SJCRH30 (cell line): ENCODE data around the gene PLXND1. TPM values are rescaled to one million over a fixed set of nuclear protein-coding genes. Genes with fewer than 3 reads are reported as not detected.
A peak's percentile ranks its signal among the peaks of the same experiment; 100 is the strongest.
"Not testable (repeated sequence)": the region's sequence is repeated elsewhere in the genome, so short reads cannot be mapped to it uniquely, and the experiment has no call there.

ENCODE experiments used
- DNase-seq, 2 experiments: peaks; one replicate each; pipeline ENCODE4 v3.0.0-alpha.2; 2015 to 2020
- H3K27ac ChIP-seq: fragments of 250-450 bp; sonication (Bioruptor Pico); 2 replicates; pipeline ENCODE4 v1.5.1; 2020; ENCODE audit warnings: mild to moderate bottlenecking, moderate library complexity
- H3K27me3 ChIP-seq: fragments of 250-450 bp; sonication (Bioruptor Pico); 2 replicates; pipeline ENCODE4 v1.5.1; 2020; ENCODE audit warnings: mild to moderate bottlenecking, moderate library complexity
- H3K36me3 ChIP-seq: fragments of 250-450 bp; sonication (Bioruptor Pico); 2 replicates; pipeline ENCODE4 v1.5.1; 2020; ENCODE audit warnings: mild to moderate bottlenecking, moderate library complexity
- H3K4me1 ChIP-seq: fragments of 250-450 bp; sonication (Bioruptor Pico); 2 replicates; pipeline ENCODE4 v1.5.1; 2020; ENCODE audit warnings: mild to moderate bottlenecking, moderate library complexity
- H3K4me3 ChIP-seq: fragments of 250-450 bp; sonication (Bioruptor Pico); 2 replicates; pipeline ENCODE4 v1.5.1; 2020; ENCODE audit warnings: mild to moderate bottlenecking, moderate library complexity
- H3K9me3 ChIP-seq: fragments of 250-450 bp; sonication (Bioruptor Pico); replicated peaks from 2 replicates; pipeline ENCODE4 v1.5.1; 2020; ENCODE audit warnings: mild to moderate bottlenecking, moderate library complexity
- total RNA-seq: library from RNA; depleted of rRNA; stranded (reverse); fragments of >200 nt; shearing (Covaris generic); gene quantifications from 2 replicates; pipeline ENCODE4 v1.2.3, GENCODE V29; 2014

Gene PLXND1
- total RNA-seq, 1 experiment from 2014 or later, result 95.8 TPM

- Histone ChIP-seq H3K27ac (no peak overlapping the region; the same call in 1 of the 2 replicates), H3K36me3 (peaks cover 19% of the 10 kb centered on the region)
Measured at GRCh38 chr3:129555616-129556357, 50.7 kb downstream of the PLXND1 start.

GRCh38 chr3:129555153-129555550 is 51.3 kb downstream of the PLXND1 start:
- Histone ChIP-seq H3K27ac (peak overlapping the region; percentile 72), H3K4me1 (peaks cover 72% of the 10 kb centered on the region), H3K36me3 (peaks cover 19% of the 10 kb centered on the region), H3K27me3 (no peaks in the 10 kb centered on the region), H3K4me3 (no peak overlapping the region), H3K9me3 (no peaks in the 10 kb centered on the region)
- DNase-seq, result no peak

More at GRCh38 chr3:129555616-129556357, 50.7 kb downstream of the PLXND1 start:
- H3K4me1 ChIP-seq, result peaks cover 72% of the 10 kb centered on the region
- no peaks in the 10 kb centered on the region for H3K27me3 ChIP-seq
- H3K9me3 ChIP-seq, result no peaks in the 10 kb centered on the region
- H3K4me3 ChIP-seq, result no peak overlapping the region
- DNase-seq, result no peak

GRCh38 chr3:129554356-129555152 is 51.9 kb downstream of the PLXND1 start:
- Histone ChIP-seq H3K27me3 (no peaks in the 10 kb centered on the region), H3K4me1 (peaks cover 66% of the 10 kb centered on the region), H3K9me3 (no peaks in the 10 kb centered on the region), H3K4me3 (no peak overlapping the region), H3K36me3 (peaks cover 17% of the 10 kb centered on the region), H3K27ac (peak overlapping the region; percentile 72)
- peak; percentile 89 to 91 for DNase-seq

- DNase-seq, result no peak
- Histone ChIP-seq H3K27me3 (no peaks in the 10 kb centered on the region), H3K36me3 (peaks cover 15% of the 10 kb centered on the region), H3K27ac (no peak overlapping the region; the same call in 1 of the 2 replicates), H3K4me3 (no peak overlapping the region), H3K4me1 (peaks cover 58% of the 10 kb centered on the region), H3K9me3 (no peaks in the 10 kb centered on the region)
Measured at GRCh38 chr3:129553719-129554118, 52.8 kb downstream of the PLXND1 start.

- H3K4me3 ChIP-seq, result no peak overlapping the region
- no peak overlapping the region for H3K27ac ChIP-seq
- DNase-seq, result no peak
- peaks cover 11% of the 10 kb centered on the region for H3K36me3 ChIP-seq
- peaks cover 52% of the 10 kb centered on the region for H3K4me1 ChIP-seq
- no peaks in the 10 kb centered on the region for H3K27me3 ChIP-seq
- H3K9me3 ChIP-seq, result no peaks in the 10 kb centered on the region
Measured at GRCh38 chr3:129553171-129553570, 53.3 kb downstream of the PLXND1 start.

GRCh38 chr3:129552287-129553050 is 54.0 kb downstream of the PLXND1 start:
- peaks cover 5% of the 10 kb centered on the region for H3K36me3 ChIP-seq
- no peak overlapping the region for H3K4me3 ChIP-seq
- peaks cover 45% of the 10 kb centered on the region for H3K4me1 ChIP-seq
- H3K9me3 ChIP-seq, result no peaks in the 10 kb centered on the region
- H3K27me3 ChIP-seq, result no peaks in the 10 kb centered on the region
- DNase-seq, result no peak
- no peak overlapping the region for H3K27ac ChIP-seq

- no peak overlapping the region for H3K27ac ChIP-seq
- DNase-seq, result no peak
- H3K36me3 ChIP-seq, result no peaks in the 10 kb centered on the region
- H3K27me3 ChIP-seq, result peaks cover 5% of the 10 kb centered on the region; the same call in 1 of the 2 replicates
- H3K9me3 ChIP-seq, result no peaks in the 10 kb centered on the region
- peaks cover 20% of the 10 kb centered on the region for H3K4me1 ChIP-seq
- H3K4me3 ChIP-seq, result no peak overlapping the region
Measured at GRCh38 chr3:129549805-129550204, 56.7 kb downstream of the PLXND1 start.

GRCh38 chr3:129549006-129549800 is 57.3 kb downstream of the PLXND1 start:
- Histone ChIP-seq H3K27me3 (peaks cover 5% of the 10 kb centered on the region; the same call in 1 of the 2 replicates), H3K4me3 (no peak overlapping the region), H3K36me3 (no peaks in the 10 kb centered on the region), H3K4me1 (peaks cover 16% of the 10 kb centered on the region), H3K9me3 (no peaks in the 10 kb centered on the region), H3K27ac (no peak overlapping the region)
- DNase-seq, result no peak

GRCh38 chr3:129548104-129548965 is 58.1 kb downstream of the PLXND1 start:
- Histone ChIP-seq H3K27me3 (peaks cover 5% of the 10 kb centered on the region; the same call in 1 of the 2 replicates), H3K4me3 (no peak overlapping the region), H3K9me3 (no peaks in the 10 kb centered on the region), H3K36me3 (no peaks in the 10 kb centered on the region), H3K4me1 (peaks cover 8% of the 10 kb centered on the region; the same call in 1 of the 2 replicates), H3K27ac (no peak overlapping the region)
- DNase-seq, result no peak

- Histone ChIP-seq H3K4me3 (no peak overlapping the region), H3K36me3 (no peaks in the 10 kb centered on the region), H3K4me1 (no peaks in the 10 kb centered on the region; the same call in 1 of the 2 replicates), H3K27ac (no peak overlapping the region), H3K27me3 (peaks cover 5% of the 10 kb centered on the region; the same call in 1 of the 2 replicates), H3K9me3 (no peaks in the 10 kb centered on the region)
- no peak for DNase-seq
Measured at GRCh38 chr3:129547241-129547640, 59.2 kb downstream of the PLXND1 start.

- not testable (repeated sequence) for H3K27ac ChIP-seq, H3K9me3 ChIP-seq, H3K4me1 ChIP-seq, DNase-seq, H3K4me3 ChIP-seq, H3K27me3 ChIP-seq, H3K36me3 ChIP-seq
Measured at GRCh38 chr3:129545951-129546350, 60.5 kb downstream of the PLXND1 start.

GRCh38 chr3:129543999-129544398 is 62.5 kb downstream of the PLXND1 start:
- Histone ChIP-seq H3K4me1 (peaks cover 2% of the 10 kb centered on the region; the same call in 1 of the 2 replicates), H3K9me3 (no peaks in the 10 kb centered on the region), H3K36me3 (no peaks in the 10 kb centered on the region), H3K27ac (no peak overlapping the region), H3K27me3 (peaks cover 5% of the 10 kb centered on the region; the same call in 1 of the 2 replicates), H3K4me3 (no peak overlapping the region)
- no peak for DNase-seq

GRCh38 chr3:129543156-129543790 is 63.2 kb downstream of the PLXND1 start, which contains the start of gene H1-8:
TSS of gene H1-8 (plus strand) at chr3:129543175. CDS start at chr3:129543219, 44 bp downstream.
- no peak within 1 kb of the TSS for H3K27ac ChIP-seq
- H3K27me3 ChIP-seq, result peaks cover 5% of the 10 kb centered on the region; the same call in 1 of the 2 replicates
- no peaks in the 10 kb centered on the region for H3K36me3 ChIP-seq
- H3K4me1 ChIP-seq, result peaks cover 3% of the 10 kb centered on the region; the same call in 1 of the 2 replicates
- no peaks in the 10 kb centered on the region for H3K9me3 ChIP-seq
- H3K4me3 ChIP-seq, result no peak within 1 kb of the TSS
- no peak for DNase-seq
